ENCODE results near the gene COX5A.

DNA sequence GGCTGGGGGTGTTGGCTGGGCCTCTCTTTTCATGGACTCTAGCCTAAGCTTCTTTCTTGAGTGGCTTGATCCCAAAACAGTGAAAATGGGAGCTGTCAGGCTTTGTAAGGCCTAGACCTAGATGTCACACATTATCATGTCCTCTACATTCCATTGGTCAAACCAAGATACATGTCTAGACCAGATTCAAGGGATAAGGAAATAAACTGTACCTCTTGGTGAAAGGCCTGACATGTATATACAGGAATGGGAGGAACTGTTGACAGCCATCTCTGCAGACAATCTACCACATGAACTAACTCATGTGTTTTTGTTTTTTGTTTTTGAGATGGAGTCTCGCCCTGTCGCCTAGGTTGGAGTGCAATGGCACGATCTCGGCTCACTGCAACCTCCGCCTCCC lies 29.8 kb upstream of the COX5A start:
- TF ChIP-seq ZNF274 (IDR thresholded peaks at IDR 0.05; ENCODE audit: low read depth, low read length) (no peak), YY1 (IDR thresholded peaks at IDR 0.05; ENCODE audit: insufficient read depth, insufficient read length) (no peak)
